ENCODE data around the gene FAM149B1. TPM values are rescaled to one million over a fixed set of nuclear protein-coding genes. Genes with fewer than 3 reads are reported as not detected.

FAM149B1 gene
- total and polyA plus RNA-seq, 10 of the 15 experiments (the other 5 are each of a cell fraction or from before 2014, with no cell fraction given): 6.6 to 20.9 (median 11.2) TPM

DNA sequence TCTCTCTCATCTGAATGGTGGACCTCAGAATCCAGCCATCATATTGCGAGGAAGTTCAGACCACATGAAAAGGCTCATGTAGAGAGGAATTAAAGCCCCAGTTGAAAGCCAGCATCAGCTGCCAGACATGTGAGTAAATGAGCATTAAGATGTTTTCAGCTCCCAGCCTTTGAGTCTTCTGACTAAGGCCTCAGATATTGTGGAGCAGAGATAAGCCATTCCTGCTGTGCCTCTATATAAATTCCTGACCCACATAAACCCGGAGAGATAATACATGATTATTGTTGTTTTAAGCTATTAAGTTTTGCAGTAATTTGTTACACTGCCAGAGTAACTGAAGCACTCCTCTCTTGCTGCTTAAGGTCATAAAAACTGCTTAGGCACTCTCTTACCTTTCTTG, 14.6 kb downstream of the FAM149B1 start:
- SMC1A ChIA-PET (ENCODE audit: uncharacterized antibody, unreplicated experiment): interaction anchor here (1.0 kb wide), 1 partner anchor 13 kb away, joined by 3 read pairs; no protein-coding TSS in a partner anchor
- Histone ChIP-seq H3K4me2 (ENCODE audit: control insufficient read depth, insufficient read depth) (no peak overlapping the region), H3K9me3 (replicated peaks; ENCODE audit: control insufficient read depth, insufficient read depth, low read length) (no peaks in the 10 kb centered on the region), H3K4me1 (ENCODE audit: control insufficient read depth, insufficient read depth, low read length) (no peaks in the 10 kb centered on the region), H3K79me2 (ENCODE audit: control insufficient read depth, insufficient read depth, low read length) (no peaks in the 10 kb centered on the region), H3K27ac (ENCODE audit: control insufficient read depth, insufficient read depth) (no peak overlapping the region), H3K9ac (ENCODE audit: control insufficient read depth, insufficient read depth, low read length) (no peak overlapping the region), H4K20me1 (ENCODE audit: control insufficient read depth, insufficient read depth) (no peaks in the 10 kb centered on the region), H3K36me3 (ENCODE audit: control insufficient read depth in 2 of 2, insufficient read depth in 2 of 2, low read length in 1 of 2) (peaks cover 0 to 7% of the 10 kb centered on the region in 2 experiments; a peak in 1 of 4 replicates), H3K27me3 (replicated peaks in 1 of 2; ENCODE audit: control insufficient read depth in 2 of 2, insufficient read depth in 2 of 2, low read length in 1 of 2) (no peaks in the 10 kb centered on the region), H2AFZ (ENCODE audit: control insufficient read depth, low read depth, low read length) (no peak overlapping the region), H3K4me3 (no peak overlapping the region)
- RAD21 ChIA-PET (ENCODE audit: unreplicated experiment): interaction anchor here (0.6 kb wide), 1 partner anchor 703 kb away, joined by 3 read pairs; no protein-coding TSS in a partner anchor
- CTCF ChIA-PET: interaction anchor here (0.6 to 1.3 kb wide), 3 partner anchors 8 to 463 kb away, joined by 3 to 4 read pairs (median 3); no protein-coding TSS in a partner anchor
- BruUV-seq (replicated peaks): no TSS peak
- FAIRE-seq (no peak), DNase-seq (ENCODE audit: low read depth, low spot score) (no peak), ATAC-seq (no peak)
- in situ Hi-C loops (cut with MboI) (no loop called here), intact Hi-C loops (cut with micrococcal nuclease; ENCODE audit: unreplicated experiment) (no loop called here)
- TF ChIP-seq ESRRA (IDR thresholded peaks at IDR 0.05; ENCODE audit: low read length) (no peak), CEBPB (IDR thresholded peaks at IDR 0.05; ENCODE audit: borderline replicate concordance in 1 of 2, low read depth in 2 of 2, low read length in 2 of 2) (no peak), ZNF24 (IDR thresholded peaks at IDR 0.05) (no peak), NBN (IDR thresholded peaks at IDR 0.05) (no peak), BRCA1 (IDR thresholded peaks at IDR 0.05; ENCODE audit: low read depth, low read length) (no peak), NRF1 (conservative IDR thresholded peaks at IDR 0.05; ENCODE audit: low read depth, low read length) (no peak)
- POLR2A ChIA-PET: interaction anchor here (0.6 kb wide), 1 partner anchor 566 kb away, joined by 3 read pairs; no protein-coding TSS in a partner anchor
- 95% methylated on average over 2 of the region's 2 CpGs for WGBS (ENCODE audit: insufficient coverage, insufficient replicate concordance, low lambda C conversion rate, missing lambda C conversion rate)

DNA sequence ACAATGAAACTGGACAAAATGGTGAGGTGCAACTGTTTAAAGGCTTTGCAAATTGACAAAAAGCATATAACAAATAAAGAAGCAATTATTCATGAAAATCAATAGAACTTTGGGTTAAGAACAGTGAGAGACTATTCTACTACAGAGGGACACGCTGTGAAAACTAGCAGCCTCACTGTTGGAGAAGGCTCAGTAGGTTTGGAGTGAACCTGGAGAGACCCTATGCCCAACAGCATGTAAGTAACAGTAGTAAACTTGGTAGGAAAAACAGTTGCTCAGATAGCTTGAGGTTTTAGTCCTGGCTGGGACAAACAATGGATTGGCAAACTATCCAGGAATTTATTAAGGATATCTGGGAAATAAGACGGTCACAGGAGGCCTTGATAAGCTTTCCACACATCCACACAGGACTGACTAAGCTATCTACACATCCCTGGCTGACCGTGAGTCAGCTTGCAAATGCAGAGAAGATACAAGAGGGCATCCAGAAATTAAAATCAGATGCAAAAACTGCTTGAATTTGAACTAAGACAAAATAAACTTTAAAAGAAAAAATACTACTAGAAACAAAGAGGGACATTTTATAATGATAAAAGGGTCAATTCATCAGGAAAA, 15.9 kb downstream of the FAM149B1 start:
- Histone ChIP-seq H3K4me2 (ENCODE audit: control insufficient read depth, insufficient read depth) (no peak overlapping the region), H3K36me3 (ENCODE audit: control insufficient read depth in 2 of 2, insufficient read depth in 2 of 2, low read length in 1 of 2) (peaks cover 0 to 7% of the 10 kb centered on the region in 2 experiments; a peak in 1 of 4 replicates), H2AFZ (ENCODE audit: control insufficient read depth, low read depth, low read length) (no peak overlapping the region), H3K4me3 (no peak overlapping the region), H3K4me1 (ENCODE audit: control insufficient read depth, insufficient read depth, low read length) (no peaks in the 10 kb centered on the region), H4K20me1 (ENCODE audit: control insufficient read depth, insufficient read depth) (no peaks in the 10 kb centered on the region), H3K79me2 (ENCODE audit: control insufficient read depth, insufficient read depth, low read length) (no peaks in the 10 kb centered on the region), H3K27me3 (replicated peaks in 1 of 2; ENCODE audit: control insufficient read depth in 2 of 2, insufficient read depth in 2 of 2, low read length in 1 of 2) (no peaks in the 10 kb centered on the region), H3K9me3 (replicated peaks; ENCODE audit: control insufficient read depth, insufficient read depth, low read length) (no peaks in the 10 kb centered on the region), H3K27ac (ENCODE audit: control insufficient read depth, insufficient read depth) (no peak overlapping the region), H3K9ac (ENCODE audit: control insufficient read depth, insufficient read depth, low read length) (no peak overlapping the region)
- FAIRE-seq: no peak
- ATAC-seq: no peak
- 97% methylated on average over 3 of the region's 3 CpGs for WGBS (ENCODE audit: insufficient coverage, insufficient replicate concordance, low lambda C conversion rate, missing lambda C conversion rate)
- CTCF ChIA-PET: interaction anchor here (0.9 to 1.3 kb wide), 3 partner anchors 9 to 25 kb away, joined by 3 to 4 read pairs (median 4); no protein-coding TSS in a partner anchor
- in situ Hi-C loops (cut with MboI) (no loop called here), intact Hi-C loops (cut with micrococcal nuclease; ENCODE audit: unreplicated experiment) (no loop called here)
- no TSS peak for BruUV-seq (replicated peaks)
- SMC1A ChIA-PET (ENCODE audit: uncharacterized antibody, unreplicated experiment): no interaction called here
- POLR2A ChIA-PET: no interaction called here
- RAD21 ChIA-PET (ENCODE audit: unreplicated experiment): no interaction called here
- DNase-seq (ENCODE audit: low read depth, low spot score): no peak
- TF ChIP-seq CUX1 (IDR thresholded peaks at IDR 0.05; ENCODE audit: insufficient replicate concordance, low read depth, low read length) (no peak), KLF5 (IDR thresholded peaks at IDR 0.05; ENCODE audit: partially characterized antibody) (no peak), E2F8 (IDR thresholded peaks at IDR 0.05; ENCODE audit: low read depth, partially characterized antibody) (no peak)
